ENCODE measurements around the gene NFASC.

- TF ChIP-seq PKNOX1 (IDR thresholded peaks at IDR 0.05) (no peak), ZNF175 (CRISPR knock-in tag; IDR thresholded peaks at IDR 0.05; ENCODE audit: low read depth) (peak; percentile 54; the same call in 1 of the 2 replicates), ZNF592 (IDR thresholded peaks at IDR 0.05) (no peak), YY1 (IDR thresholded peaks at IDR 0.05; ENCODE audit: borderline replicate concordance in 1 of 3, control insufficient read depth in 1 of 3, extremely low read depth in 1 of 3, insufficient read depth in 3 of 3, insufficient read length in 1 of 3, insufficient replicate concordance in 2 of 3, low read depth in 1 of 3, low read length in 2 of 3) (no peak), HSF4 (CRISPR knock-in tag; IDR thresholded peaks at IDR 0.05; ENCODE audit: borderline replicate concordance) (no peak), UBTF (IDR thresholded peaks at IDR 0.05; ENCODE audit: borderline replicate concordance in 1 of 2, low read depth in 2 of 2, low read length in 2 of 2) (no peak), CTCF (IDR thresholded peaks at IDR 0.05 in 2 of 3, conservative IDR thresholded peaks at IDR 0.05 in 1 of 3; ENCODE audit: insufficient read depth in 2 of 3, low read depth in 1 of 3, low read length in 3 of 3) (peak in 2 of 3 experiments; percentile 42 to 58; a peak in 4 of 6 replicates)
Observed at GRCh38 chr1:204961765-204962419, 91.2 kb downstream of the NFASC start.

Measured in K562 (cell line).